ENCODE data around the gene TNNT1. TPM values are rescaled to one million over a fixed set of nuclear protein-coding genes. Genes with fewer than 3 reads are reported as not detected.
A peak's percentile ranks its signal among the peaks of the same experiment; 100 is the strongest.

Gene TNNT1
- total RNA-seq, 1 donor from 2014 or later, result 8.3 TPM

GRCh38 chr19:55178781-55179599, 30.0 kb upstream of the TNNT1 start:
- no peaks in the 10 kb centered on the region for H3K79me2 ChIP-seq (ENCODE audit: insufficient read depth, low read length)
- peak overlapping the region; percentile 62 for H3K9ac ChIP-seq (ENCODE audit: low read length)
- peak overlapping the region; percentile 89 for H3K4me2 ChIP-seq (ENCODE audit: low read length)
- Mint-ChIP-seq H3K4me1 (ENCODE audit: low read depth, unreplicated experiment) (peaks cover 3% of the 10 kb centered on the region), H3K27ac (ENCODE audit: unreplicated experiment) (peak overlapping the region; percentile 78), H3K4me3 (ENCODE audit: unreplicated experiment) (peak overlapping the region; percentile 80), H3K27me3 (ENCODE audit: low read depth, unreplicated experiment) (peaks cover 61% of the 10 kb centered on the region), H3K36me3 (ENCODE audit: low read depth, unreplicated experiment) (no peaks in the 10 kb centered on the region), H3K9me3 (ENCODE audit: unreplicated experiment) (peaks cover 2% of the 10 kb centered on the region)
- H2AFZ ChIP-seq (ENCODE audit: low read depth, low read length), result peak overlapping the region; percentile 81
- FAIRE-seq, result no peak
- peak overlapping the region; percentile 50 for H3K27ac ChIP-seq (ENCODE audit: low read depth, low read length)
- DNase-seq (ENCODE audit: low read depth), result peak; percentile 70
- TF ChIP-seq CTCF (IDR thresholded peaks at IDR 0.05; ENCODE audit: insufficient read depth, low read depth, low read length) (no peak), EZH2 (IDR thresholded peaks at IDR 0.05; ENCODE audit: insufficient read depth, low read length) (no peak)
- H3K9me3 ChIP-seq (ENCODE audit: insufficient read depth, low read depth, low read length), result peaks cover 3% of the 10 kb centered on the region
- H3K27me3 ChIP-seq (ENCODE audit: insufficient read depth, low read length), result peaks cover 15% of the 10 kb centered on the region
- peaks cover 6% of the 10 kb centered on the region for H4K20me1 ChIP-seq (ENCODE audit: insufficient read depth, low read length)
- no peaks in the 10 kb centered on the region for H3K36me3 ChIP-seq (ENCODE audit: insufficient read depth, low read length)
- H3K4me1 ChIP-seq (ENCODE audit: insufficient read depth, low read length), result peaks cover 12% of the 10 kb centered on the region
- H3K4me3 ChIP-seq (ENCODE audit: insufficient read depth, low read depth, low read length), result peak overlapping the region; percentile 51

- no peak overlapping the region for H2AFZ ChIP-seq (ENCODE audit: low read depth, low read length)
- H3K4me2 ChIP-seq (ENCODE audit: low read length), result no peak overlapping the region
- no peak overlapping the region for H3K27ac ChIP-seq (ENCODE audit: low read depth, low read length)
- H3K27me3 ChIP-seq (ENCODE audit: insufficient read depth, low read length), result peaks cover 13% of the 10 kb centered on the region
- H3K4me1 ChIP-seq (ENCODE audit: insufficient read depth, low read length), result peaks cover 25% of the 10 kb centered on the region
- no peak overlapping the region for H3K9ac ChIP-seq (ENCODE audit: low read length)
- TF ChIP-seq EZH2 (IDR thresholded peaks at IDR 0.05; ENCODE audit: insufficient read depth, low read length) (no peak), CTCF (IDR thresholded peaks at IDR 0.05; ENCODE audit: insufficient read depth, low read depth, low read length) (no peak)
- FAIRE-seq (no peak), DNase-seq (ENCODE audit: low read depth) (no peak)
- Mint-ChIP-seq H3K9me3 (ENCODE audit: unreplicated experiment) (no peaks in the 10 kb centered on the region), H3K27ac (ENCODE audit: unreplicated experiment) (no peak overlapping the region), H3K4me1 (ENCODE audit: low read depth, unreplicated experiment) (peaks cover 8% of the 10 kb centered on the region), H3K27me3 (ENCODE audit: low read depth, unreplicated experiment) (peaks cover 49% of the 10 kb centered on the region), H3K4me3 (ENCODE audit: unreplicated experiment) (no peak overlapping the region), H3K36me3 (ENCODE audit: low read depth, unreplicated experiment) (no peaks in the 10 kb centered on the region)
- H3K36me3 ChIP-seq (ENCODE audit: insufficient read depth, low read length), result no peaks in the 10 kb centered on the region
- H4K20me1 ChIP-seq (ENCODE audit: insufficient read depth, low read length), result peaks cover 6% of the 10 kb centered on the region
- no peaks in the 10 kb centered on the region for H3K79me2 ChIP-seq (ENCODE audit: insufficient read depth, low read length)
- H3K9me3 ChIP-seq (ENCODE audit: insufficient read depth, low read depth, low read length), result peaks cover 3% of the 10 kb centered on the region
- no peak overlapping the region for H3K4me3 ChIP-seq (ENCODE audit: insufficient read depth, low read depth, low read length)
These were observed 27.1 kb upstream of the TNNT1 start for GRCh38 chr19:55176076-55176475.

Measured in astrocyte (in vitro differentiated cells and primary cell).